GM19372 (cell line): ENCODE measurements around the gene MARCHF6.
"Not testable (repeated sequence)": the region's sequence is repeated elsewhere in the genome, so short reads cannot be mapped to it uniquely, and the experiment has no call there.

Source experiments
- ATAC-seq: cut with Tn5 transposase; IDR thresholded peaks from one replicate; pipeline ENCODE4 v1.9.1; 2021; ENCODE audit warnings: mild to moderate bottlenecking, low read depth, moderate library complexity; ENCODE audit not compliant: unreplicated experiment

MARCHF6 gene

DNA sequence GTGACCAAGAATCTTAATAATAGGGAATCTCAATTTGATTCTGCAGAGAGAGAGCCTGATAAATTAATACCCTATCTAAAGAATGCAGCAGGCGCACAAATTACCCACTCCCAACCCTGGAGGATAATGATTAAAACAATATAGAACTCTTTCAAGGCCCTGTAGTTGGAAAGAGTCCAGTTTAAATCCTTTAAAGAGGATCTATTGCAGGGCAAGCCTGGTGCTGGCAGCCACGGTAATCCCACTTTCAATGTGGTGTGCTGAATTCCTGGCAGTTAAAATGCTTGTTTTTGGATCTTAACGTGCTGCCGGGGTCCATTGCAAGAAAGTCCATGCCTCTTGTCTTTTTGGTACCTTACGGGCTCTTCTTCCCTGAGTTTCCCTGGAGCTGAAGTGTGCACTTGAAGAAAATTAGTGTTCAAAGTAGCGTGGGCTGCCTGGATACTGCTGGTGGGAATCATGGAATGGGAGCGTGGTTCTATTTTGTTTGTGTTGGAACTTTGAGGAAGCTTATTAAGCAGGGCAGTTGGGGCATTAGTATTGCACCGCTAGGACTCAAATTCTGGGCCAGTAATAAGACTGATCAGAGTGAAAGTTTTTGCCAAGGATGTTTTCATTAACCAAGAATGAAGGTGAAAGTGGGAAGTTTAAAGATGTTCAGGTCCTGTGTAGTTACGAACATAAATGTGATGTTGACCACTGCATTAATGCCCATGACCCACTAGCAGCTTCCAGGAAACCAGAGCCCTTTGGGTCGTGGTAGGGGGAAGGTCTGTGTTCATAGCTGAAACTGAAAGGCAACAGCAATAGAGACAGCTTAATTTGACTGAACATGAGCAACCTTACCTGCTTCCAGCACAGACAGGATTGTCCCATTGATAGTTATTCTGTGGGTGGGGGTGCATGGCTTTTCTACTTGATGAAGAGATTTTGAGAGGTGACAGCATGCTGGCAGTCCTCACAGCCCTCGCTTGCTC, 20.8 kb downstream of the MARCHF6 start:
- no peak for ATAC-seq

DNA sequence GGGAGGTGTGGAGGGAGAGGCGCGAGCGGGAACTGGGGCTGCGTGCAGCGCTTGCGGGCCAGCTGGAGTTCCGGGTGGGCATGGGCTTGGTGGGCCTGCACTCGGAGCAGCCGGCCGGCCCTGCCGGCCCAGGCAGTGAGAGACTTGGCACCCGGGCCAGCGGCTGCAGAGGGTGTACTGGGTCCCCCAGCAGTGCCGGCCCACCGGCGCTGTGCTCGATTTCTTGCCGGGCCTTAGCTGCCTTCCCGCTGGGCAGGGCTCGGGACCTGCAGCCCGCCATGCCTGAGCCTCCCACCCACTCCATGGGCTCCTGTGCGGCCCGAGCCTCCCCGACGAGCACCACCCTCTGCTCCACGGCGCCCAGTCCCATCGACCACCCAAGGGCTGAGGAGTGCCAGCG, 21.7 kb downstream of the MARCHF6 start:
- ATAC-seq = not testable (repeated sequence)

DNA sequence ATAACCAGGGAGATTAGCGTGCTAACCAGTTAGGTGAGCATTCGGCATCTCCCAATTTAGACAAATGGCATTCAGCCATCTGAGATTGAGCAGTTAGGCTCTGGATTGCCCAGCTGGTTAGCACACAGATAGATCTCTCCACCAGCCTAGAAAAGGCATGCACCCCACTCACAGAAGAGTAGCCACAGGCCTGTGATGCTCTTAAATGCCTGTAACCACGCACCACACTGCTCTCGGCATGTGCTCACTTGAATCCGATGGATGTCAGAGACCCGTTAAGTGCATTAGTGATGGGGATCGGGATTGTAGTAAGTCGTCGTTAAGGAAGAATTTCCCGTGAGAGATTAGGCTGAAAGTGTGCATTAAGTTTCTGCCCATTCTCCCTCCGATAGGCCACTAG, 23.0 kb downstream of the MARCHF6 start:
- no peak for ATAC-seq

DNA sequence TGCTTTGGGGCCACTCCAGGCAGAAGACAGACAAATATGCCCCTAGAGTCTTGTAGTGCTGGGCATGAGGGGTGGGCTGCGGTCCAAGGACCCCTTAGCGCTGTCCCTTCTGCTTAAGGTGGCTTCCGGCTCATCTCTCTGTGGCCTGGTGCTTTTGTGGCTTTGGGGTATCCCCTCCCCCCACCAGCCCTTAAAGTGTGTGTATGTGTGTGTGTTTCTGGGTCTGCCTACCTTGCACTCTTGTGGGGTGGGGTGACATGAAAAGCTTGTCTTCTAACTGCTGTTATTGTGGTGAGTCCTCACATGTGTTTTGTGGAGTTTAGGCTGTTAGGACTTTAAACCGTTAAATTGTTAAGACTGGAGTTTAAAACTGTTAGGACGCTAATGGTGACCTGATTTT, 23.6 kb downstream of the MARCHF6 start:
- ATAC-seq = no peak

DNA sequence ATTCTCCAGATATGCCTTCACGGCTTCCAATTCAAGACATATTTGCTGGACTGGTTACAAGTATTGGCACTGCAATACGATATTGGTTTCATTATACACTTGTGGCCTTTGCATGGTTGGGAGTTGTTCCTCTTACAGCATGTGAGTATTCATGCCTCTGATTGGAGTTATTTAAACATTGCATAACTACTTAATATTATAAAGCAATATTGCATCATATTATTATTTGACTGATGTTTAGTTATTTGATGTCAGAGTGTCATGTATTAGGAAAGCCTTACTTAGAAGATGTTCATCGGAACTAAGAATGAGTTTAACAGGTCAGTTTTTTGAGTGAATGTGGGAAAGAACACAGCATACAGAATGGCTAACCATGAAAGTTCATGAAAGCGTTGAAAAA, 28.3 kb downstream of the MARCHF6 start:
- ATAC-seq = no peak

DNA sequence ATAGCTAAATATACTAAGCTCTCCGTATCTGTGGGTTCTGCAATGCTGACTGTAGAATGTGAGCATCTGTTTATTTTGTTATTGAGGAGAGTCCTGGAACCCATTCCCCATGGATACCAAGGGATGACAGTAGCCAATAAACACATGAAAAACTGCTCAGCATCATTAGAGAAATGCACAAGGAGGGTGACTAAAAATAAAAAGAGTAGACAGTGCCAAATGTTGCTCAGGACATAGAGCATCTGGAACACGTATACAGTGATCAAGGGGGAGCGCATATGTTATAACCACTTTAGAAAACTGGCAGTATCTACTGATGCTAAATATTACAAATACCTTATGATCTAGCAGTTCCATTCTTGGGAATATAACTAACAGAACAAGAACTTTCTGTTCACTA, 31.0 kb downstream of the MARCHF6 start:
- no peak for ATAC-seq

DNA sequence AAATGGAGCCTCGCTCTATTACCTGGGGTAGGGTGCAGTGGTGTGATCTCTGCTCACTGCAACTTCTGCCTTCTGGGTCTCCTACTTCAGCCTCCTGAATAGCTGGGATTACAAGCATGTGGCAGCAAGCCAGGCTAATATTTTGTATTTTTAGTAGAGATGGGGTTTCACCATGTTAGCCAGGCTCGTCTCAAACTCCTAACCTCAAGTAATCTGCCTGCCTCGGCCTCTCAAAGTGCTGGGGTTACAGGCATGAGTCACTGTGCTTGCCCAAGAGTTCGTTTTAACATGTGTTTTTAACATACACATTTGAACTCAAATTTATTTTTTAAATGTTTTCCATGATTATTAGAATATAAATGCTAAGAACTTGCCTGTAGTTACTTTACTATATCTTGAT, 34.2 kb downstream of the MARCHF6 start:
- no peak for ATAC-seq

DNA sequence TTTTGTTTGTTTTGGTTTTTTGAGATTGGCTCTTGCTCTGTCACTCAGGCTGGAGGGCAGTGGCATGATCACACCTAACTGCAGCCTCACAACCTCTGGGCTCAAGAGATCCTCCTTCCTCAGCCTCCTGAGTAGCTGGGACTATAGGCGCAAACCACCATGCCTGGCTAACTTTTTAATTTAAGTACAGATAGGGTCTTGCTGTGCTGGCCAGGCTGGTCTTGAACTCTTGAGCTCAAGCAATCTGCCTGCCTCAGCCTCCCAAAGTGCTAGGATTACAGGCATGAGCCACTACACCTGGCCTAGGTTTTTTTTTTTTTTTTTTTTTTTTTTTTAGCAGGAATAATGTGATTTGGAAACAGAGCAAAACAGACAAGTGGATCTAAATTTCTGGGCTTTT, 37.6 kb downstream of the MARCHF6 start:
- no peak for ATAC-seq

DNA sequence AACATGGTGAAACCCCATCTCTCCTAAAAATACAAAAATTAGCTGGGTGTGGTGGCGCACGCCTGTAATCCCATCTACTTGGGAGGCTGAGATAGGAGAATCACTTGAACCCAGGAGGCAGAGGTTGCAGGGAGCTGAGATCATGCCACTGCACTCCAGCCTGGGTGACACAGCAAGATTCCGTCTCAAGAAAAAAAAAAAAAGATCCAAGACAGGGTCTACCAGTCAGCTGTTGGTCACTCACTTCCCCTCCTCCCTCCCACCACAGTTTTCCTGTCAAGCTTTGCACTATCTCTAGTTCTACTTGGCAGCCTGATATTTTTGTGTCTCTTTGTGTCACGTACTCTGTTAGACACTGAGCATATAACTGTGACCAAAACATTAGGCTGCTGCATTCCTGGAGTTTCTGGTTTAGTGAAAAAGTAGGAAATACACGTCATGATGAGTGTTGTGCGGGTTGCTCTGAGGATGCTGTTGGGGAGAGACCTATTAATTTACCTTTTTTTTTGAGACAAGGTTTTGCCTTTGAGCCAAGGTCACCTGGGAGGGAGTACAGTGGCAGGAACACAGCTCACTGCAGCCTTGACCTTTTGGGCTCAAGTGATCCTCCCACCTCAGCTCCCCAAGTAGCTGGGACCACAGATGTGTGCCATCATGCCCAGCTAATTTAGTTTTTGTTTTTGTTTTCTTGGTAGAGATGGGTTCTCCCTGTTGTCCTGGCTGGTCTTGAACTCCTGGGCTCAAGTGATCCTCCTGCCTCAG, 39.3 kb downstream of the MARCHF6 start:
- ATAC-seq = not testable (repeated sequence)

DNA sequence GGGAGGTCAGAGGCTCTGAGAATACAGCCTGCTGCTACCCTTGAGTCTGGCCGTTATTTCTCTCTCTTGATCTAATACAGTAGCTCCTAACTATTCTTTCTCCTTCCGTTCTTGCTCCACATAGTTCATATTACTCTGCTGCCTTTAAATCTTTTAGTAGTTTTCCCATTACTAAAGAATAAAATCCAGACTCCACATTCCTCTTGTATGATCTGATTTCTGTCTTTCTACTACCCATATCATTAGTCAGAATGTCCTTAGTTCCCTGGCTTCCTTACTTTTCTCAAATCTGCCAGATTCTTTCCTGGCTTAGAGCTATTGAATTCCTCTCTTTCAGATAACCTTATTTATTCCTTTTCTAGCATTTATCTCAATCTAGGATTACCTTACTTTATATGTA, 40.0 kb downstream of the MARCHF6 start:
- ATAC-seq = no peak

DNA sequence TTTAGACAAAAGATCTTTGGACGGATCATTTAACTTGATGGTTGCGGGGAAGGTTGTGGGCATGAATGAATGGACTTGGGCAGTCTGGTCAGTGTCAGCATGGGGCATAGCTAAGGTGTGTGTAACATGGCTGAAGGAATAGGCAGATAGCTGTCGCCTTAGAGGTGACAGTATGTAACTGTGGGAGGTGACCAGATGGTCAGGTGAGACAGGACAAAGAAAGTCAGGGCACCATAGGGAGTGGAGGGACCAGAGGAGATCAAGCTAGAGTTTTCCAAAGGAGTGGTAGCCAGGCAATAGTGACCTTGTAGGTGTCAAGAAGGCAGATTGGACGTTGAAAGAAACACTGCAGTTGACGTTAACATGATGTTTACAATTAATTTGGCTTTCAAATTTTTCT, 43.1 kb downstream of the MARCHF6 start:
- no peak for ATAC-seq

DNA sequence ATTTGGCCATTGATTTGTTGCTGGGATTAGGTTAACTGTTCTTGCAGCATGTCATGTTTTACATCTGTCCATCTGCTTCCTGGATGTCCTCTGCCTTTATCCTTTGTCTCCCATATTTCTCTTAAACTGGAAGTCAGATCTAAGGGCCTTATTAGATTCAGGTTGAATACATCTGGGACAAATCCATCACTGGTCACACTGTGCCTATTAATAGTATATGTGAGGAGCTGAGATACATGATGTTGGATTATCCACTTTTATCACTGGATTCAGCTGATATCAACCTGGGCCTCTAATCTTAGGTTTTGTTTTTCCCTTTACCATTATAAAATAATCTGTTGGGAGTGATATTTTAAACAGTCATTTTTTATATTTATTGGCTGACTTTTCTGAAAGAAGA, 46.3 kb downstream of the MARCHF6 start:
- no peak for ATAC-seq

DNA sequence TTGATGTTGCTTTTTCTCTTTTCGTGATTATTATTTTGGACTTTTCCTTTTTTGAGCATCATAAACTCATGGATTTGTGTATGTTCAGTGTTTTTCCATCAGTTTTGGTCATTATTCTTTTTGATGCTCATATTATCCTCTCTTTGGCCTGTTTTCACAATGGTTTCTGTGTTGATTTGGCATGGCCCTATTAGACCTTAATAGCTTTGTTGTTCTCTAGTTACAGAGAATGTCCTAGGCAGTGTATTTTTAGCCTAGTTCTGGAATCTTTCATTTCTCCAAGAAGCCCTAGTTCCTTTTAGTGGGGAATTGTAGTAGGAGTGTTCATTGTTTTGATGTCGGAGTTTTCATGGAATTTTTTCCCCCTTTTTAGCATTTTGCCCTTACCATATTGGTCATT, 46.9 kb downstream of the MARCHF6 start:
- no peak for ATAC-seq

DNA sequence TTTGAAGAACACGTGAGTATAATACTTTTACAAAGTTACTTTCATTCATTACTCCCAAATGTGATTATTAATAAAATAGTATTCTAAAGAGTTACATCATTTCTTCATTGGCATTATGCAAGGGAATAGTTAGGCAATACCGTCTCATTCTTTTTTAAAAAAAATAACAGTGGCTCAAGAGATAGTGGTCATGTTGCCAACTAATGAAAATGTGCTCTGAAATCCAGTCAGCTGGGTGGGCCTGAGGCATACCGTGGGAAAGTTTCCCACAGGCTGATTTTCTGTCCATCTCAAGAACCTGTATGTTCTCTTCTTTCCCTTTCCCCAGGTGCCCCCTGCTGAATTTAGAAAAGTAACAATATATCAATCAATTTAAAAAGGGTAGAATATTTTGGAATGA, 47.3 kb downstream of the MARCHF6 start:
- ATAC-seq = no peak

DNA sequence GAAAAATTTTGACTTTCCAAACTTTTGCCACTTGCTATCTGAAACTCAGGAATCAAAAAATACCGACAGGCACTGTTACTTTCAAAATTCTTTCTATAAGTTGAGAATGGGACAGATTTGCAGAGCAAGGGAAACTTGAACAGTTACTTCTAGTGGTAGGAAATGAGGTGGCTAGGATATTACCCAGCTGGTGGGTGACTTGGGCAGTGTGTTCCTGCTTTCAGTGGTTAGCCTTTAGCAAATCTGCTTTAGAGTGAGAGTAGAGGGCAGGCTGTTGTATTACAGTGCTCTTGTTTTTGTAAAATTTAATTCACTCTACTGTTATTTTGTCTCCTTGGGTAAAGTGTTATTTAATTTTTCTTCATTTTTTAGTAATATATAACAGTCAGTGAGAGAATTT, 48.0 kb downstream of the MARCHF6 start:
- no peak for ATAC-seq
